ENCODE measurements around the gene OR2AT4.

- no peak for TF ChIP-seq JUN (IDR thresholded peaks at IDR 0.05; ENCODE audit: low read depth, low read length)
- no peak for TF ChIP-seq CEBPB (IDR thresholded peaks at IDR 0.05; ENCODE audit: low read depth, low read length)
- no peak for TF ChIP-seq CTCF (IDR thresholded peaks at IDR 0.05; ENCODE audit: control extremely low read depth in 1 of 3, insufficient read depth in 1 of 3, low read depth in 1 of 3, low read length in 3 of 3)
- TF ChIP-seq, protein P1, sequence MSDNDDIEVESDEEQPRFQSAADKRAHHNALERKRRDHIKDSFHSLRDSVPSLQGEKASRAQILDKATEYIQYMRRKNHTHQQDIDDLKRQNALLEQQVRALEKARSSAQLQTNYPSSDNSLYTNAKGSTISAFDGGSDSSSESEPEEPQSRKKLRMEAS (IDR thresholded peaks at IDR 0.05) = no peak
- no peak for TF ChIP-seq YY1 (IDR thresholded peaks at IDR 0.05; ENCODE audit: low read depth, low read length)
- no peak for TF ChIP-seq POLR2AphosphoS5 (IDR thresholded peaks at IDR 0.05; ENCODE audit: low read depth, low read length)
- no peak for TF ChIP-seq CHD2 (IDR thresholded peaks at IDR 0.05; ENCODE audit: low read length)
- TF ChIP-seq RXRA (IDR thresholded peaks at IDR 0.05; ENCODE audit: insufficient read depth, low read depth, low read length) = no peak
- TF ChIP-seq POLR2A (IDR thresholded peaks at IDR 0.05; ENCODE audit: control extremely low read depth in 1 of 2, low read depth in 2 of 2, low read length in 2 of 2) = no peak
Measured at GRCh38 chr11:75035256-75035655, 61.4 kb downstream of the OR2AT4 start.
